A673 (cell line): Measurements from ENCODE around the gene KCNMA1. TPM values are rescaled to one million over a fixed set of nuclear protein-coding genes. Genes with fewer than 3 reads are reported as not detected.

ENCODE experiments used
- BruUV-seq: library from RNA; stranded (reverse); fragments of 400-500 nt; replicated peaks from 2 replicates; lab custom pipeline; 2021; lab: Mats Ljungman, UMichigan
- CTCF ChIA-PET: fragments of 300-600 bp; sonication (Branson Sonifier 250); formaldehyde crosslinking; loops from one replicate; lab custom pipeline; 2022; ENCODE audit warnings: antibody characterized with exemption; lab: Charles Lee
- POLR2A ChIA-PET: fragments of 300-600 bp; sonication (Branson Sonifier 250); formaldehyde crosslinking; loops from one replicate; lab custom pipeline; 2022; ENCODE audit warnings: antibody characterized with exemption; ENCODE audit not compliant: low non-redundant PET; lab: Charles Lee
- DNase-seq: peaks from one replicate; pipeline ENCODE4 v3.0.0-alpha.2; 2015; ENCODE audit warnings: low spot score
- H3K27ac ChIP-seq: fragments of 200-600 bp; sonication (generic); 2 replicates; pipeline ENCODE4 v1.5.1; 2016; ENCODE audit warnings: mixed run types, low read depth, mild to moderate bottlenecking, mixed read lengths, antibody characterized with exemption, low read length; ENCODE audit not compliant: poor library complexity, severe bottlenecking
- H3K27me3 ChIP-seq: fragments of 200-600 bp; sonication (generic); replicated peaks from 2 replicates; pipeline ENCODE4 v1.6.1; 2017; ENCODE audit warnings: mixed run types, low read depth, mild to moderate bottlenecking, mixed read lengths, antibody characterized with exemption, low read length; ENCODE audit not compliant: insufficient read depth, poor library complexity
- H3K36me3 ChIP-seq: fragments of 200-600 bp; sonication (generic); 2 replicates; pipeline ENCODE4 v1.6.1; 2016; ENCODE audit warnings: mixed run types, mild to moderate bottlenecking, mixed read lengths, antibody characterized with exemption, low read length; ENCODE audit not compliant: insufficient read depth, poor library complexity, severe bottlenecking
- H3K4me1 ChIP-seq: fragments of 200-600 bp; sonication (generic); 2 replicates; pipeline ENCODE4 v1.6.1; 2017; ENCODE audit warnings: mixed run types, mild to moderate bottlenecking, mixed read lengths, antibody characterized with exemption, low read length; ENCODE audit not compliant: insufficient read depth, poor library complexity, severe bottlenecking
- H3K4me3 ChIP-seq: fragments of 200-600 bp; sonication (generic); 2 replicates; pipeline ENCODE4 v1.5.1; 2016; ENCODE audit warnings: low read depth, mixed run types, mild to moderate bottlenecking, mixed read lengths, low read length; ENCODE audit not compliant: poor library complexity, severe bottlenecking
- H3K9me3 ChIP-seq: fragments of 200-600 bp; sonication (generic); 2 replicates; pipeline ENCODE4 v1.6.1; 2016; ENCODE audit warnings: mixed run types, low read depth, mild to moderate bottlenecking, mixed read lengths, antibody characterized with exemption, low read length; ENCODE audit not compliant: poor library complexity, severe bottlenecking
- CTCF ChIP-seq: fragments of 300-800, 200-600 bp; sonication (generic); conservative IDR thresholded peaks from 2 replicates; pipeline ENCODE4 v1.5.1; 2017; ENCODE audit warnings: low read depth, mild to moderate bottlenecking, antibody characterized with exemption, low read length, moderate library complexity, mixed read lengths
- EZH2 ChIP-seq: fragments of 200-600 bp; sonication (generic); IDR thresholded peaks from 2 replicates; pipeline ENCODE4 v1.6.1; 2017; ENCODE audit warnings: borderline replicate concordance, low read depth, mild to moderate bottlenecking, mixed read lengths, antibody characterized with exemption, low read length; ENCODE audit not compliant: poor library complexity, severe bottlenecking
- intact Hi-C: fragments of 100-400 bp; cut with micrococcal nuclease; formaldehyde crosslinking; loops from one replicate; pipeline ENCODE4 v1.10.0; 2022; ENCODE audit not compliant: unreplicated experiment
- total RNA-seq: library from RNA; stranded (reverse); gene quantifications from 2 replicates; pipeline ENCODE4 v1.2.3, GENCODE V29; 2021

The KCNMA1 gene
- total RNA-seq, 1 experiment from 2014 or later: 0.84 TPM

- TF ChIP-seq EZH2 (no peak), CTCF (no peak)
- intact Hi-C loops: no loop called here
- DNase-seq: no peak
- Histone ChIP-seq H3K36me3 (no peaks in the 10 kb centered on the region), H3K27me3 (peaks cover 32% of the 10 kb centered on the region), H3K27ac (no peak overlapping the region), H3K4me1 (no peaks in the 10 kb centered on the region), H3K4me3 (no peak overlapping the region), H3K9me3 (no peaks in the 10 kb centered on the region)
- no TSS peak for BruUV-seq
- POLR2A ChIA-PET: no interaction called here
- CTCF ChIA-PET: no interaction called here
Observed at GRCh38 chr10:77190291-77190690, 447.3 kb downstream of the KCNMA1 start.

GRCh38 chr10:77189520-77189919 is 448.1 kb downstream of the KCNMA1 start:
- no peaks in the 10 kb centered on the region for H3K9me3 ChIP-seq
- no peak overlapping the region for H3K4me3 ChIP-seq
- BruUV-seq: no TSS peak
- H3K27ac ChIP-seq: no peak overlapping the region
- DNase-seq: no peak
- peaks cover 32% of the 10 kb centered on the region for H3K27me3 ChIP-seq
- no peaks in the 10 kb centered on the region for H3K4me1 ChIP-seq
- intact Hi-C loops: no loop called here
- CTCF ChIA-PET: no interaction called here
- POLR2A ChIA-PET: no interaction called here
- TF ChIP-seq EZH2 (no peak), CTCF (no peak)
- H3K36me3 ChIP-seq: no peaks in the 10 kb centered on the region

- no peak for TF ChIP-seq CTCF
- TF ChIP-seq EZH2: no peak
- intact Hi-C loops: no loop called here
- Histone ChIP-seq H3K4me1 (no peaks in the 10 kb centered on the region), H3K27ac (no peak overlapping the region), H3K27me3 (peaks cover 32% of the 10 kb centered on the region), H3K36me3 (no peaks in the 10 kb centered on the region), H3K9me3 (no peaks in the 10 kb centered on the region), H3K4me3 (no peak overlapping the region)
- no peak for DNase-seq
- ChIA-PET POLR2A (no interaction called here), CTCF (no interaction called here)
- no TSS peak for BruUV-seq
Observed at GRCh38 chr10:77189075-77189474, 448.5 kb downstream of the KCNMA1 start.
